SK-N-SH (cell line): ENCODE data around the gene SFT2D1.

ENCODE experiments used
- NRF1 ChIP-seq: IDR thresholded peaks from 2 replicates; pipeline ENCODE4 v1.6.1; 2012; ENCODE audit warnings: low read depth, mild to moderate bottlenecking, low read length
- RFX5 ChIP-seq: IDR thresholded peaks from 2 replicates; pipeline ENCODE4 v1.6.1; 2012; ENCODE audit warnings: mild to moderate bottlenecking, improper control_type of control experiment, low read length
- TAF1 ChIP-seq: IDR thresholded peaks from 2 replicates; pipeline ENCODE4 v1.6.1; 2012; ENCODE audit warnings: low read depth, mild to moderate bottlenecking, low read length, moderate library complexity, borderline replicate concordance
- TCF12 ChIP-seq: IDR thresholded peaks from 2 replicates; pipeline ENCODE4 v1.4.0; 2012
- TF ChIP-seq, protein P1 (sequence below): fragments of 200-600 bp; sonication (generic); IDR thresholded peaks from 2 replicates; pipeline ENCODE4 v1.6.1; 2017; ENCODE audit warnings: antibody characterized with exemption, mild to moderate bottlenecking, moderate library complexity
- TF ChIP-seq, protein P2 (sequence below): IDR thresholded peaks from 2 replicates; pipeline ENCODE4 v1.4.0; 2012; ENCODE audit warnings: low read depth, borderline replicate concordance

DNA sequence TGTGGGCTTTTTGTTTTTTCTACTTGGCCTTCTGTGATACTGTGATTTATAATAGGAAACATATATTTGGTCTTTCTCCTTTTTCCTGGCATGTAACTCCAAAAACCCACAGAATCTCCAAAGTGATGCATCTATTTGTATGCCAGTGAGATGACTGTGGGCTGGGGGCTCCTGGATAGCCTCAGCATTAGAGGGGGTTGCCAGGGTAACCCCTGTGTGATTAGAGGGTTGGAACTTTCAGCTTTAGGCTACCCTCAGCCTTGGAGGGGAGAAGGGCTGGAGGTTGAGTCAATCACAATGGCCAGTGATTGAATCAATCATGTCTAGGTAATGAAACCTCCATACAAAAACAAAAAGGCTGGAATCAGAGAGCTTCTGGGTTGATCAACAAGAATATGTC is 10.6 kb upstream of the SFT2D1 start:
- TF ChIP-seq, protein P1, sequence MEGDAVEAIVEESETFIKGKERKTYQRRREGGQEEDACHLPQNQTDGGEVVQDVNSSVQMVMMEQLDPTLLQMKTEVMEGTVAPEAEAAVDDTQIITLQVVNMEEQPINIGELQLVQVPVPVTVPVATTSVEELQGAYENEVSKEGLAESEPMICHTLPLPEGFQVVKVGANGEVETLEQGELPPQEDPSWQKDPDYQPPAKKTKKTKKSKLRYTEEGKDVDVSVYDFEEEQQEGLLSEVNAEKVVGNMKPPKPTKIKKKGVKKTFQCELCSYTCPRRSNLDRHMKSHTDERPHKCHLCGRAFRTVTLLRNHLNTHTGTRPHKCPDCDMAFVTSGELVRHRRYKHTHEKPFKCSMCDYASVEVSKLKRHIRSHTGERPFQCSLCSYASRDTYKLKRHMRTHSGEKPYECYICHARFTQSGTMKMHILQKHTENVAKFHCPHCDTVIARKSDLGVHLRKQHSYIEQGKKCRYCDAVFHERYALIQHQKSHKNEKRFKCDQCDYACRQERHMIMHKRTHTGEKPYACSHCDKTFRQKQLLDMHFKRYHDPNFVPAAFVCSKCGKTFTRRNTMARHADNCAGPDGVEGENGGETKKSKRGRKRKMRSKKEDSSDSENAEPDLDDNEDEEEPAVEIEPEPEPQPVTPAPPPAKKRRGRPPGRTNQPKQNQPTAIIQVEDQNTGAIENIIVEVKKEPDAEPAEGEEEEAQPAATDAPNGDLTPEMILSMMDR: no peak
- TF ChIP-seq TCF12 (no peak), NRF1 (no peak), TAF1 (no peak), RFX5 (no peak)
- TF ChIP-seq, protein P2, sequence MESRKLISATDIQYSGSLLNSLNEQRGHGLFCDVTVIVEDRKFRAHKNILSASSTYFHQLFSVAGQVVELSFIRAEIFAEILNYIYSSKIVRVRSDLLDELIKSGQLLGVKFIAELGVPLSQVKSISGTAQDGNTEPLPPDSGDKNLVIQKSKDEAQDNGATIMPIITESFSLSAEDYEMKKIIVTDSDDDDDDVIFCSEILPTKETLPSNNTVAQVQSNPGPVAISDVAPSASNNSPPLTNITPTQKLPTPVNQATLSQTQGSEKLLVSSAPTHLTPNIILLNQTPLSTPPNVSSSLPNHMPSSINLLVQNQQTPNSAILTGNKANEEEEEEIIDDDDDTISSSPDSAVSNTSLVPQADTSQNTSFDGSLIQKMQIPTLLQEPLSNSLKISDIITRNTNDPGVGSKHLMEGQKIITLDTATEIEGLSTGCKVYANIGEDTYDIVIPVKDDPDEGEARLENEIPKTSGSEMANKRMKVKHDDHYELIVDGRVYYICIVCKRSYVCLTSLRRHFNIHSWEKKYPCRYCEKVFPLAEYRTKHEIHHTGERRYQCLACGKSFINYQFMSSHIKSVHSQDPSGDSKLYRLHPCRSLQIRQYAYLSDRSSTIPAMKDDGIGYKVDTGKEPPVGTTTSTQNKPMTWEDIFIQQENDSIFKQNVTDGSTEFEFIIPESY: no peak
